K562 (cell line): Measurements from ENCODE around the gene FAM171A1. TPM values are rescaled to one million over a fixed set of nuclear protein-coding genes. Genes with fewer than 3 reads are reported as not detected.

Experiments
- ATAC-seq: fragments of 200-7000 bp; cut with Tn5 transposase; 3 replicates; pipeline ENCODE4 v1.9.1; 2020; ENCODE audit warnings: moderate library complexity
- BruUV-seq: library from RNA; stranded (reverse); fragments of 400-500 nt; replicated peaks from 2 replicates; lab custom pipeline; 2021; lab: Mats Ljungman, UMichigan
- CTCF ChIA-PET: fragments of 300-600 bp; formaldehyde crosslinking; extraction: SDS; loops from one replicate; lab custom pipeline; 2021; ENCODE audit warnings: low intra/inter-chr PET ratio; lab: Yijun Ruan, JAX
- POLR2A ChIA-PET: fragments of 300-600, 350-650 bp; sonication (Branson Sonifier 250); formaldehyde crosslinking; extraction: SDS; loops from one replicate; lab custom pipeline; 2021; ENCODE audit warnings: antibody characterized with exemption, inconsistent platforms; lab: Yijun Ruan, JAX
- DNase-seq, 4 experiments: peaks; one replicate each; pipeline versions ENCODE4 v3.0.0 to v3.0.0-alpha.2; 2011 to 2018; ENCODE audit warnings: low spot score in 3 of 4, mixed read lengths in 3 of 4; ENCODE audit errors: extremely low read depth in 1 of 4
- FAIRE-seq: peaks from 2 replicates; lab custom pipeline; 2011; peaks lifted over from hg19 to GRCh38; lab: Jason Lieb, UNC
- H2AFZ ChIP-seq: 2 replicates; pipeline ENCODE4 v1.6.0; 2011; ENCODE audit warnings: low read depth, low read length, control low read depth, inconsistent platforms
- H3K27ac ChIP-seq: fragments of 200-600 bp; 3 replicates; pipeline ENCODE4 v1.8.0; 2011; ENCODE audit warnings: low read depth, mild to moderate bottlenecking, control low read depth, inconsistent platforms, low read length, moderate library complexity, mixed read lengths; ENCODE audit errors: extremely low read depth
- H3K27me3 ChIP-seq, 2 experiments: fragments of 300-600 bp in 1 of 2; 2 replicates in 1 of 2; 3 replicates in 1 of 2; pipeline versions ENCODE4 v1.6.0 to v1.8.0; 2011; ENCODE audit warnings: inconsistent platforms in 2 of 2, low read length in 2 of 2, mild to moderate bottlenecking in 1 of 2, mixed read lengths in 1 of 2, moderate library complexity in 1 of 2; ENCODE audit not compliant: control insufficient read depth in 2 of 2, insufficient read depth in 2 of 2
- H3K36me3 ChIP-seq: fragments of 300-600 bp; 3 replicates; pipeline ENCODE4 v1.8.0; 2011; ENCODE audit warnings: mild to moderate bottlenecking, low read length, inconsistent platforms; ENCODE audit not compliant: control insufficient read depth, insufficient read depth
- H3K4me1 ChIP-seq, 2 experiments: fragments of 200-600 bp in 1 of 2; replicated peaks in 1 of 2; 2 replicates in 1 of 2; 3 replicates in 1 of 2; pipeline versions ENCODE4 v1.5.1 to v1.8.0; 2011; ENCODE audit warnings: inconsistent platforms in 2 of 2, low read length in 2 of 2, mild to moderate bottlenecking in 1 of 2, mixed read lengths in 1 of 2, moderate library complexity in 1 of 2; ENCODE audit not compliant: control insufficient read depth in 2 of 2, insufficient read depth in 2 of 2
- H3K4me2 ChIP-seq: 2 replicates; pipeline ENCODE4 v1.6.1; 2011; ENCODE audit warnings: low read length, control low read depth, inconsistent platforms, mixed read lengths; ENCODE audit not compliant: insufficient read depth
- H3K4me3 ChIP-seq: fragments of 200-600 bp; sonication (generic), shearing (Covaris generic); 2 replicates; pipeline ENCODE4 v1.5.1; 2016; ENCODE audit warnings: control low read depth, inconsistent platforms
- H3K79me2 ChIP-seq: fragments of 200-600 bp; 3 replicates; pipeline ENCODE4 v1.8.0; 2011; ENCODE audit warnings: low read length, inconsistent platforms; ENCODE audit not compliant: control insufficient read depth, insufficient read depth
- H3K9ac ChIP-seq, 2 experiments: 2 replicates each; pipeline versions ENCODE4 v1.6.0 to v1.6.1; 2011; ENCODE audit warnings: low read depth in 2 of 2, low read length in 2 of 2, control low read depth in 1 of 2, inconsistent platforms in 1 of 2, mild to moderate bottlenecking in 1 of 2, mixed read lengths in 1 of 2; ENCODE audit not compliant: insufficient read depth in 1 of 2
- H3K9me1 ChIP-seq: one replicate; pipeline ENCODE4 v1.6.0; 2011; ENCODE audit warnings: inconsistent platforms, mild to moderate bottlenecking, low read length, moderate library complexity; ENCODE audit not compliant: control insufficient read depth, insufficient read depth
- H3K9me3 ChIP-seq: replicated peaks from 2 replicates; pipeline ENCODE4 v1.5.1; 2011; ENCODE audit warnings: low read depth, low read length, inconsistent platforms; ENCODE audit not compliant: control insufficient read depth, insufficient read depth
- H4K20me1 ChIP-seq: replicated peaks from 2 replicates; pipeline ENCODE4 v1.6.1; 2011; ENCODE audit warnings: low read length, inconsistent platforms, mixed read lengths; ENCODE audit not compliant: control insufficient read depth, insufficient read depth
- BHLHE40 ChIP-seq: IDR thresholded peaks from 2 replicates; pipeline ENCODE4 v1.6.1; 2011; ENCODE audit warnings: low read length, improper control_type of control experiment
- CEBPB ChIP-seq: fragments of 450-650 bp; IDR thresholded peaks from 2 replicates; pipeline ENCODE4 v1.6.1; 2016; ENCODE audit warnings: missing genetic modification characterization, missing compliant biosample characterization
- DPF2 ChIP-seq: fragments of 450-650 bp; IDR thresholded peaks from 2 replicates; pipeline ENCODE4 v1.6.1; 2016
- FOXM1 ChIP-seq, 2 experiments: fragments of 450-650 bp in 1 of 2; sonication (generic) in 1 of 2; formaldehyde crosslinking in 1 of 2; IDR thresholded peaks; 2 replicates each; pipeline versions ENCODE4 v1.6.1 to v1.9.0; 2017 to 2022; ENCODE audit warnings: low read depth in 2 of 2, mild to moderate bottlenecking in 2 of 2, missing genetic modification reagents in 1 of 2, moderate library complexity in 1 of 2
- IRF2 ChIP-seq: sonication (generic); formaldehyde crosslinking; IDR thresholded peaks from 2 replicates; pipeline ENCODE4 v1.8.1; 2022; ENCODE audit warnings: mild to moderate bottlenecking, missing genetic modification reagents
- L3MBTL2 ChIP-seq: fragments of 450-650 bp; IDR thresholded peaks from 2 replicates; pipeline ENCODE4 v1.6.1; 2016; ENCODE audit warnings: mild to moderate bottlenecking, moderate library complexity
- NUFIP1 ChIP-seq: fragments of 450-650 bp; IDR thresholded peaks from 2 replicates; pipeline ENCODE4 v1.6.1; 2018; ENCODE audit not compliant: partially characterized antibody
- RAD51 ChIP-seq: fragments of 450-650 bp; IDR thresholded peaks from 2 replicates; pipeline ENCODE4 v1.7.1; 2016; ENCODE audit warnings: low read depth, mild to moderate bottlenecking, borderline replicate concordance
- SIRT6 ChIP-seq: IDR thresholded peaks from one replicate; pipeline ENCODE4 v1.6.1; 2012; ENCODE audit warnings: low read depth, mild to moderate bottlenecking, control low read depth, inconsistent platforms, low read length, moderate library complexity
- STAT5B ChIP-seq: fragments of 250-450 bp; sonication (Bioruptor Pico); IDR thresholded peaks from 2 replicates; pipeline ENCODE4 v1.8.0; 2021; ENCODE audit warnings: mild to moderate bottlenecking, inconsistent platforms
- TFE3 ChIP-seq: fragments of 450-650 bp; formaldehyde crosslinking; IDR thresholded peaks from 2 replicates; pipeline ENCODE4 v1.4.0; 2020; ENCODE audit warnings: mild to moderate bottlenecking, mixed read lengths
- ZC3H4 ChIP-seq: sonication (generic); formaldehyde crosslinking; IDR thresholded peaks from 2 replicates; pipeline ENCODE4 v1.9.0; 2021; ENCODE audit warnings: missing genetic modification reagents, borderline replicate concordance
- ZNF740 ChIP-seq, 3 experiments: fragments of 200-800 bp in 1 of 3; sonication (Bioruptor generic) in 1 of 3; sonication (generic) in 1 of 3; formaldehyde crosslinking in 1 of 3; IDR thresholded peaks; 2 replicates each; pipeline versions ENCODE4 v1.6.1 to v1.8.0; 2016 to 2022; ENCODE audit warnings: mild to moderate bottlenecking in 2 of 3, missing compliant biosample characterization in 2 of 3, missing genetic modification characterization in 2 of 3, missing genetic modification reagents in 1 of 3
- WGBS: fragments of 100-300 bp; shearing (Covaris generic); methylation state at CpG from one replicate; pipeline ENCODE4 v1.1.6; 2016; ENCODE audit warnings: low coverage, mixed read lengths; ENCODE audit not compliant: insufficient coverage; ENCODE audit errors: missing lambda C conversion rate; 5-methylcytosine and 5-hydroxymethylcytosine counted together
- in situ Hi-C: fragments of 300-500 bp; cut with MboI; formaldehyde crosslinking; loops from 4 replicates; pipeline ENCODE4 v1.15.0; 2018; ENCODE audit warnings: inconsistent platforms, mixed read lengths
- intact Hi-C: fragments of 100-400 bp; cut with micrococcal nuclease; formaldehyde crosslinking; loops from 2 replicates; pipeline ENCODE4 v1.14.2; 2022
- polyA plus RNA-seq, 8 experiments: library from polyadenylated mRNA; depleted of rRNA in 4 of 8; stranded (reverse) in 5 of 8; unstranded in 3 of 8; fragments of >200 nt; fragmentation: Nextera tagmentation in 2 of 8; fragmentation: Illumina TruSeq in 1 of 8; extraction: Ambion mirVana in 2 of 8; extraction: Trizol in 1 of 8; gene quantifications; 2 replicates each; pipeline versions ENCODE4 v1.2.1 to v1.2.3, GENCODE V29; 2011 to 2014; ENCODE audit warnings: inconsistent platforms in 1 of 8, missing spikeins in 1 of 8
- total RNA-seq, 7 experiments: library from RNA; depleted of rRNA in 6 of 7; stranded (reverse); fragments of >200 nt in 6 of 7; fragmentation: Illumina TruSeq in 2 of 7; extraction: Trizol in 2 of 7; gene quantifications; 2 replicates each; pipeline versions ENCODE4 v1.2.1 to v1.2.3, GENCODE V29; 2011 to 2021; ENCODE audit warnings: low replicate concordance in 1 of 7

Gene FAM171A1
- total and polyA plus RNA-seq, 9 of the 15 experiments (the other 6 are each of a cell fraction or from before 2014, with no cell fraction given), result 0.51 to 8.2 (median 4.8) TPM

GRCh38 chr10:15252396-15252795, 118.7 kb downstream of the FAM171A1 start:
- FAIRE-seq, result no peak
- in situ Hi-C loops, result no loop called here
- no peak for ATAC-seq
- BruUV-seq, result no TSS peak
- ChIA-PET POLR2A (no interaction called here), CTCF (no interaction called here)
- DNase-seq, result no peak
- 29% methylated on average over 11 of the region's 11 CpGs for WGBS
- Histone ChIP-seq H3K9me1 (no peaks in the 10 kb centered on the region), H4K20me1 (0 out of 2 replicates have a peak, but pooled peaks cover 3% of the 10 kb centered on the region), H3K79me2 (no peaks in the 10 kb centered on the region), H2AFZ (no peak overlapping the region), H3K27ac (no peak overlapping the region), H3K4me3 (no peak overlapping the region), H3K4me2 (no peak overlapping the region), H3K9ac (no peak overlapping the region), H3K36me3 (no peaks in the 10 kb centered on the region), H3K4me1 (peaks cover 0 to 10% of the 10 kb centered on the region in 2 experiments; a peak in 4 of 5 replicates), H3K27me3 (peaks cover 6 to 51% of the 10 kb centered on the region in 2 experiments; a peak in 3 of 5 replicates), H3K9me3 (no peaks in the 10 kb centered on the region)
- intact Hi-C loops, result no loop called here
- no peak for TF ChIP-seq L3MBTL2
- no peak for TF ChIP-seq DPF2
- TF ChIP-seq IRF2, result no peak

- Histone ChIP-seq H3K9me1 (no peaks in the 10 kb centered on the region), H4K20me1 (0 out of 2 replicates have a peak, but pooled peaks cover 3% of the 10 kb centered on the region), H3K27me3 (peaks cover 6 to 50% of the 10 kb centered on the region in 2 experiments; a peak in 3 of 5 replicates), H3K9me3 (no peaks in the 10 kb centered on the region), H3K27ac (no peak overlapping the region), H3K4me2 (no peak overlapping the region), H3K9ac (no peak overlapping the region), H3K4me3 (no peak overlapping the region), H3K79me2 (no peaks in the 10 kb centered on the region), H2AFZ (no peak overlapping the region), H3K4me1 (peaks cover 0 to 10% of the 10 kb centered on the region in 2 experiments; a peak in 4 of 5 replicates), H3K36me3 (no peaks in the 10 kb centered on the region)
- ATAC-seq (no peak), FAIRE-seq (no peak), DNase-seq (no peak)
- ChIA-PET CTCF (no interaction called here), POLR2A (no interaction called here)
- in situ Hi-C loops (no loop called here), intact Hi-C loops (no loop called here)
- WGBS, result 20% methylated on average over 11 of the region's 11 CpGs
- BruUV-seq, result no TSS peak
- TF ChIP-seq BHLHE40 (0 out of 2 replicates have a peak, but pooled peaks have one; percentile 16), ZC3H4 (CRISPR knock-in tag) (no peak), CEBPB (no peak), ZNF740 (CRISPR knock-in tag; IDR thresholded peaks at IDR 0.05) (no peak), ZNF740 (tag; IDR thresholded peaks at IDR 0.05) (no peak), SIRT6 (no peak), STAT5B (no peak), RAD51 (peak; percentile 59; the same call in 1 of the 2 replicates), FOXM1 (IDR thresholded peaks at IDR 0.05; ENCODE audit: low read depth) (no peak), FOXM1 (CRISPR knock-in tag; IDR thresholded peaks at IDR 0.05; ENCODE audit: low read depth) (no peak), NUFIP1 (no peak), TFE3 (CRISPR knock-in tag) (peak; percentile 9; the same call in 1 of the 2 replicates)
These were observed 119.2 kb downstream of the FAM171A1 start for GRCh38 chr10:15251791-15252380.
